Fibroblast of skin of right quadriceps (primary cell): ENCODE data around the gene AQP4.

ENCODE experiments used
- DNase-seq: peaks from one replicate; pipeline ENCODE4 v3.0.0-alpha.2; 2013

AQP4 gene

DNA sequence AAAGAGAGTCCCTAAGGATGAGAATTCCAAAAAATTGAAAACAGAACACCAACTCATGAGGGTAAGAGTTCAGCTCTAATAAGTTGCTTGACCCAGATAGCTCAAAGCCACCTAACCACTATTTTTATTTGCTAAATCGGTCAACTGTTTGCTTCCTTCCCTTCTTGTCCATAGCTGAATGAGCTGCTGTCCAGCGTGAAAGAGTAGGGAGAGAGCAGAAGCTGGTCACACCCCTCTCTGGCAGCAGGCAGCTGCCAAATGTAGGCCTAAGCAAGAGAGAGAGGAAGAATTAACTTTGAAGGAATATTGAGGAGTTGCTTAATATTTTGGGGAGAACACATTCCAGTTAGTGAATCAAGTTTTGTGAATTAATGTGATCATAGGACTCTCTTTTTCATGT, 25.9 kb downstream of the AQP4 start:
- DNase-seq, result no peak

- no peak for DNase-seq
These were observed 33.2 kb downstream of the AQP4 start for GRCh38 chr18:26832302-26832701.

GRCh38 chr18:26827581-26827980, 37.9 kb downstream of the AQP4 start:
- no peak for DNase-seq

DNA sequence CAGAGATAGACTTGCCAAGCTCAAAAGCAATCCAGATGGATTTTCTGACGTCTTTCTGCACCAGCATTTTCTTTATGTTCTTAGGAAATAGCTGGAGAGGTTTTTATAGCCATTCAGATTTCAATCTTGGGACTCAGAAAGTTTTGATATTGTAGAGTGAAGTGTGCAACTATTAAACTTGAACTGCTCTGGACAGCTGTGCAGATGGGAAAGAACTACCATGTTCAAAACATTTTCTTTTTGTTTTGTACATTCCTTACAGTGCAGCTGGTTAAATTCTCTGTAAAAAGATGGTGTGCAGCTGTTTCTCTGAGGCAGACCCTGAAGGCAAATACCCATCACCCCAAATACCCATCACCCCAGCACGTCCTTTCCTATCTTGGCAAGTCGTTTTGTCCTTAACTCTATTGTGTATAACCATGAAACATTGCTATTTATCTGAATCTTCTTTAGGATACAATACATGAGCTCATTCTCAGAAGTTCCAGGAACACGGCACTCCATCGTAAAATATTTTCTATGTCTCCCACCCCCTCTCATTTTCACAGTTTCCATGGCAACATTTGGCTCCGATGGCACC, 38.8 kb downstream of the AQP4 start:
- no peak for DNase-seq

DNA sequence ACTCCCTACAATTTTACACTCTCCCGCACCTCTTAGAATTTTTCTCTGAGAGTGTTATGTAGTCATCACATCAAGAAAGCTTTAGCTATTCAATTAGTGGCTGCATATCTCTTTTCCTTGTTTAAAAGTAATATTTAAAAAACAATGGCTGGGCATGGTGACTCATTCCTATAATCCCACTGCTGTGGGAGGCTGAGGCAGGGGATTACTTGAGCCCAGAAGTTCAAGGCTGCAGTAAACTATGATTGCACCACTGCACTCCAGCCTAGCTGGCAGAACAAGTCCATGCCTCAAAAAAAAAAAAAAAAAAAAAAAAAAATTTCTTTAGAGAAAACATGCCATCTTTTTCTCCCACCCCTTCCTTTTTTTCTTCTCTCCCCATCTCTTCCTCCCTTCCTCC, 44.3 kb downstream of the AQP4 start:
- no peak for DNase-seq

- DNase-seq, result no peak
These were observed 46.5 kb downstream of the AQP4 start for GRCh38 chr18:26819046-26819445.

DNA sequence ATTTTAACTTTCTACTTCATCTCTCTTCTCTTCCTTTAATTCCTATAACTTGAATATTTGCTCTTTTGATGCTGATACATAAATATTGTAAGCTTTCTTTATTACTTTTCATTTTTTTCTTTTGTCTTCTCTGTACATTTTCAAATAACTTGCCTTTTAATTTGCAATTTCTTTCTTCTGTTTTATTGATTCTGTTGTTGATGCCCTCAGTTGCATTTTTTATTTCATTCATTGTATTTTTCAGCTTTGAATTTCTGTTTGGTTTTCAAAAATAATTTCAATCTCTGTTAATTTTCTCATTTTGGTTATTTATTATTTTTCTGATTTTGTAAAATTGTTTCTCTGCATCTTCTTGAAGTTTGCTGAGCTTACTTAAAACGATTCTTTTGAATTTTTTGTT, 47.0 kb downstream of the AQP4 start:
- DNase-seq, result no peak

GRCh38 chr18:26813043-26813442, 52.5 kb downstream of the AQP4 start:
- DNase-seq, result no peak

GRCh38 chr18:26812462-26812861, 53.0 kb downstream of the AQP4 start:
- DNase-seq, result no peak

- no peak for DNase-seq
These were observed 56.2 kb downstream of the AQP4 start for GRCh38 chr18:26809346-26809745.

DNA sequence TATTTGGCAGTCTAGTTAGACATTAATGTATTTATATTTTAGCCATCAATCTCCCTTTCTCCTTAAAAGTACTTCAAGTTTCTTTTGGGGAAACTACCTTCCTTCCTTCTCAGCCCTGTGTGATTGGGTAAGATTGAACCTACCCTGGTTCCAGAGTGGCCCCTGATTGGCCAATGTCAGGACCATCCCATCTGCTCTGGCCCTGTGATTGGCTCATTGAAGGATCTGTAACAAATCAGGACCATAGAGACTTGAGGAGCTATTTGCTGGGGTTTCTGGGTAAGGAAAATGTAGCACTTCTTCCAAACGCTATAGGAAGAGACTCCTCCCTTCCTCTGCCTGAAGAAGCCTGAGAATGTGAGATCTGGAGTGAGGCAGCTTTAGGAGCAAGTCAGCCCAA, 59.3 kb downstream of the AQP4 start:
- DNase-seq, result no peak

GRCh38 chr18:26804519-26804918, 61.0 kb downstream of the AQP4 start:
- DNase-seq, result no peak

- no peak for DNase-seq
These were observed 61.9 kb downstream of the AQP4 start for GRCh38 chr18:26803643-26804042.

DNA sequence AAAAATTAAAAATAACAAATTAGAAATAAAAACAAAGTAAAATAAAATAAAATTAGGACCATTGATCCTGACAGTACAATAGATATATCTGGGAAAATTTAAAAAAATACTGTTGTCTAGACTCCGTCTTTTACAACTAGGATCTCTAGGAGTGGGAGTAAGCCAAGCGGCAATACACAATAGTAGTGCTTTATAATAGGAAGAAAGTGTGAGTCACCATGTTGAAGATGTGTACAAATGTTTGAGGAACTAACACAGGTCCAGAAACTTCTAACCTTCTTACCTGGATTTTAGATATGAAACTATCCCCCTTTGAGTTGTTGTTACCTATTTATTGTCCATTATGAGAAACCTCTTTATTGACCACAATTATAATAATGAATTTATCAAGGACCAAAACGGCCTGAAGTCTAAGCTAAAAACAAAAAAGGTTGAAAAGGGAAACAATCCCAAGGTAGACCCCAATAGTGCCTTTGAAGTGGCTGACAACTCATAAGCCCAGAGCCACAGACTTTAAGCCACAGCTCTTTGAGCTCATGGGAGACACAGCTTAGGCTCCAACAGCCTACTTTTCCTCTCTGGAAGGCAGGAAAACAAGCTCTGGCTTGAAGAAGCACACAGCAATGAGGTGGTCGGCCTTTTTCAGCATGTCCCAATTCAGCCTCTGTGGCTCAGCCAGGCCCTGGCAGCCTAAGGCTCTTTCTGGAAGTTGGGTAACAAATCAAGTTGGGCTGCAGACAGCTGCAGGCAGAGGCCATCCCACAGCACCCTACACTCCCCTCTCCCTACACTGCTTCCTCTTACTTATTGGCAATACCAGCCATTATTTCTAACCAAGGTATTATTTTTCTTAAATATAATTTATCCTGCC, 62.9 kb downstream of the AQP4 start:
- no peak for DNase-seq
